Measurements from ENCODE around the gene MAF.
A peak's percentile ranks its signal among the peaks of the same experiment; 100 is the strongest.

The MAF gene

GRCh38 chr16:79618692-79619050 is 18.1 kb upstream of the MAF start:
- DNase-seq (ENCODE audit: low read depth), result no peak
- TF ChIP-seq CTCF (IDR thresholded peaks at IDR 0.05; ENCODE audit: insufficient read depth, low read depth, low read length, missing control alignments), result no peak
- no peak overlapping the region for H3K4me3 ChIP-seq (ENCODE audit: low read length)

GRCh38 chr16:79618041-79618691 is 17.6 kb upstream of the MAF start:
- H3K4me3 ChIP-seq (ENCODE audit: low read length), result no peak overlapping the region
- no peak for TF ChIP-seq CTCF (IDR thresholded peaks at IDR 0.05; ENCODE audit: insufficient read depth, low read depth, low read length, missing control alignments)
- no peak for DNase-seq (ENCODE audit: low read depth)

- TF ChIP-seq CTCF (IDR thresholded peaks at IDR 0.05; ENCODE audit: insufficient read depth, low read depth, low read length, missing control alignments), result no peak
- DNase-seq (ENCODE audit: low read depth), result peak; percentile 36
- no peak overlapping the region for H3K4me3 ChIP-seq (ENCODE audit: low read length)
Measured at GRCh38 chr16:79613009-79613408, 12.5 kb upstream of the MAF start.

- no peak for TF ChIP-seq CTCF (IDR thresholded peaks at IDR 0.05; ENCODE audit: insufficient read depth, low read depth, low read length, missing control alignments)
- peak; percentile 37 for DNase-seq (ENCODE audit: low read depth)
Measured at GRCh38 chr16:79612207-79612606, 11.7 kb upstream of the MAF start.

GRCh38 chr16:79610771-79611170 is 10.2 kb upstream of the MAF start:
- peak; percentile 77 for DNase-seq (ENCODE audit: low read depth)

More at GRCh38 chr16:79612207-79612606, 11.7 kb upstream of the MAF start:
- no peak overlapping the region for H3K4me3 ChIP-seq (ENCODE audit: low read length)

GRCh38 chr16:79609861-79610260 is 9.3 kb upstream of the MAF start:
- peak; percentile 49 for DNase-seq (ENCODE audit: low read depth)
- no peak for TF ChIP-seq CTCF (IDR thresholded peaks at IDR 0.05; ENCODE audit: insufficient read depth, low read depth, low read length, missing control alignments)

More at GRCh38 chr16:79610771-79611170, 10.2 kb upstream of the MAF start:
- no peak overlapping the region for H3K4me3 ChIP-seq (ENCODE audit: low read length)
- no peak for TF ChIP-seq CTCF (IDR thresholded peaks at IDR 0.05; ENCODE audit: insufficient read depth, low read depth, low read length, missing control alignments)

GRCh38 chr16:79608976-79609375 is 8.4 kb upstream of the MAF start:
- no peak overlapping the region for H3K4me3 ChIP-seq (ENCODE audit: low read length)
- TF ChIP-seq CTCF (IDR thresholded peaks at IDR 0.05; ENCODE audit: insufficient read depth, low read depth, low read length, missing control alignments), result no peak
- no peak for DNase-seq (ENCODE audit: low read depth)

More at GRCh38 chr16:79609861-79610260, 9.3 kb upstream of the MAF start:
- H3K4me3 ChIP-seq (ENCODE audit: low read length), result no peak overlapping the region
